ENCODE results near the gene CRTC1.

DNA sequence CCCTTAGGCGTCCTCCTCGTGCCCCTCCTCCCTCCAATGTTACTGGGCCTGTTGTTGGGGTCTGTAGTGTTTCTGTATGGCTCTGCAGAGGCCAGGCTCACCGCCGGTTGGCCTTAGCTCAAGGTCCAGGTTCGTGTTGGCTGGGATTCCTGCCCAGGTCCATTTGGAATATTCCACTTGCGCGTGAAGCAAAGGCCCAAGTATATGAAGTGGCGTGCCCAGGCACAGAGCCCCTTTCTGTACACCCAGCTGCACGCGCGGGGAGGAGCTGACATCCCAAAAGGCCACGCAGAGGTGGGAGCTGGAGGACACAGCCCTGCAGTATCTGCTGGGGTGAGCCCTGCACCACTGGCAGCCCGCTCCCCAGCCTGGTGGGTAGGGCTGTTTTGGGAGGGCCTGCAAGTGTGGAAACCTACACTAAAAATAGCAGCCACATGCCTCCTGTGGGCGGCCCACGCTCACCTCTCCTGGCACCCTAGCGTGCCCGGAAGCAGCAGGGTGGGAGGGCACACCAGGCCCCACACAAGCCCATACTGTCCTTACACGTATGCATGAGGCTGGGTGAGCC lies 30.2 kb downstream of the CRTC1 start:
- TF ChIP-seq, protein P1, sequence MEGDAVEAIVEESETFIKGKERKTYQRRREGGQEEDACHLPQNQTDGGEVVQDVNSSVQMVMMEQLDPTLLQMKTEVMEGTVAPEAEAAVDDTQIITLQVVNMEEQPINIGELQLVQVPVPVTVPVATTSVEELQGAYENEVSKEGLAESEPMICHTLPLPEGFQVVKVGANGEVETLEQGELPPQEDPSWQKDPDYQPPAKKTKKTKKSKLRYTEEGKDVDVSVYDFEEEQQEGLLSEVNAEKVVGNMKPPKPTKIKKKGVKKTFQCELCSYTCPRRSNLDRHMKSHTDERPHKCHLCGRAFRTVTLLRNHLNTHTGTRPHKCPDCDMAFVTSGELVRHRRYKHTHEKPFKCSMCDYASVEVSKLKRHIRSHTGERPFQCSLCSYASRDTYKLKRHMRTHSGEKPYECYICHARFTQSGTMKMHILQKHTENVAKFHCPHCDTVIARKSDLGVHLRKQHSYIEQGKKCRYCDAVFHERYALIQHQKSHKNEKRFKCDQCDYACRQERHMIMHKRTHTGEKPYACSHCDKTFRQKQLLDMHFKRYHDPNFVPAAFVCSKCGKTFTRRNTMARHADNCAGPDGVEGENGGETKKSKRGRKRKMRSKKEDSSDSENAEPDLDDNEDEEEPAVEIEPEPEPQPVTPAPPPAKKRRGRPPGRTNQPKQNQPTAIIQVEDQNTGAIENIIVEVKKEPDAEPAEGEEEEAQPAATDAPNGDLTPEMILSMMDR (IDR thresholded peaks at IDR 0.05; ENCODE audit: low read depth, low read length, poor library complexity, severe bottlenecking): no peak
- no peak for TF ChIP-seq EZH2phosphoT487 (IDR thresholded peaks at IDR 0.05; ENCODE audit: borderline replicate concordance, low read length)

Data from DOHH2 (cell line).